DND-41 (cell line): Measurements from ENCODE around the gene MAP4K5.
"Not testable (repeated sequence)": the region's sequence is repeated elsewhere in the genome, so short reads cannot be mapped to it uniquely, and the experiment has no call there.

Experiments
- ATAC-seq: fragments of 200-7000 bp; cut with Tn5 transposase; 3 replicates; pipeline ENCODE4 v1.9.1; 2021; ENCODE audit warnings: low read depth; ENCODE audit not compliant: insufficient read depth
- DNase-seq: peaks from one replicate; pipeline ENCODE4 v3.0.0-alpha.2; 2020
- H2AFZ ChIP-seq: 2 replicates; pipeline ENCODE4 v1.6.0; 2012; ENCODE audit warnings: low read depth, low read length
- H3K27ac ChIP-seq: 2 replicates; pipeline ENCODE4 v1.5.1; 2012; ENCODE audit warnings: low read length, inconsistent platforms
- H3K27me3 ChIP-seq: fragments of 200-600 bp; sonication (generic); 2 replicates; pipeline ENCODE4 v1.6.0; 2012; ENCODE audit warnings: low read length, mild to moderate bottlenecking, inconsistent platforms; ENCODE audit not compliant: insufficient read depth, poor library complexity
- H3K36me3 ChIP-seq: 2 replicates; pipeline ENCODE4 v1.5.1; 2012; ENCODE audit warnings: low read length, inconsistent platforms; ENCODE audit not compliant: insufficient read depth
- H3K4me1 ChIP-seq: 2 replicates; pipeline ENCODE4 v1.5.1; 2012; ENCODE audit warnings: mild to moderate bottlenecking, low read length; ENCODE audit not compliant: insufficient read depth
- H3K4me2 ChIP-seq: 2 replicates; pipeline ENCODE4 v1.6.0; 2012; ENCODE audit warnings: mild to moderate bottlenecking, moderate library complexity, low read length, inconsistent platforms; ENCODE audit not compliant: insufficient read depth
- H3K4me3 ChIP-seq, 2 experiments: fragments of 200-600 bp in 1 of 2; shearing (Covaris generic) in 1 of 2; 2 replicates each; pipeline ENCODE4 v1.5.1; 2012 to 2016; ENCODE audit warnings: inconsistent platforms in 2 of 2, low read length in 2 of 2, mild to moderate bottlenecking in 2 of 2, low read depth in 1 of 2, moderate library complexity in 1 of 2
- H3K79me2 ChIP-seq: 2 replicates; pipeline ENCODE4 v1.6.0; 2012; ENCODE audit warnings: low read length, inconsistent platforms; ENCODE audit not compliant: insufficient read depth
- H3K9ac ChIP-seq: 2 replicates; pipeline ENCODE4 v1.6.0; 2012; ENCODE audit warnings: low read depth, mild to moderate bottlenecking, inconsistent platforms, low read length, moderate library complexity
- H3K9me3 ChIP-seq: 2 replicates; pipeline ENCODE4 v1.5.1; 2012; ENCODE audit warnings: low read length, moderate library complexity, mild to moderate bottlenecking, inconsistent platforms; ENCODE audit not compliant: insufficient read depth, severe bottlenecking
- H4K20me1 ChIP-seq: 2 replicates; pipeline ENCODE4 v1.6.0; 2012; ENCODE audit warnings: low read length; ENCODE audit not compliant: insufficient read depth
- CTCF ChIP-seq: IDR thresholded peaks from 2 replicates; pipeline ENCODE4 v1.5.1; 2012; ENCODE audit warnings: borderline replicate concordance, low read length, moderate library complexity, mild to moderate bottlenecking; ENCODE audit not compliant: poor library complexity, severe bottlenecking; ENCODE audit errors: extremely low read depth
- EZH2 ChIP-seq: IDR thresholded peaks from 3 replicates; pipeline ENCODE4 v1.6.1; 2012; ENCODE audit warnings: borderline replicate concordance, low read depth, mild to moderate bottlenecking, moderate library complexity, low read length, inconsistent platforms; ENCODE audit not compliant: severe bottlenecking

MAP4K5 gene

GRCh38 chr14:50560931-50561285 is 28.5 kb upstream of the MAP4K5 start:
- peak overlapping the region; percentile 58 for H3K9ac ChIP-seq
- peak overlapping the region; percentile 65 for H3K27ac ChIP-seq

GRCh38 chr14:50559990-50560930 is 27.9 kb upstream of the MAP4K5 start, which contains the start of gene ATL1:
Gene ATL1, plus strand, starts transcription at chr14:50560145. Its CDS starts 121 bp downstream, at chr14:50560266.
- H3K27ac ChIP-seq = peak within 1 kb of the TSS; percentile 65

More at GRCh38 chr14:50560931-50561285, 28.5 kb upstream of the MAP4K5 start:
- Histone ChIP-seq H2AFZ (peak overlapping the region; percentile 86), H3K79me2 (no peaks in the 10 kb centered on the region), H3K4me1 (peaks cover 22% of the 10 kb centered on the region), H3K9me3 (no peaks in the 10 kb centered on the region), H3K4me3 (peak overlapping the region; percentile 47 to 79; a peak in 3 of 4 replicates), H3K4me2 (peak overlapping the region; percentile 99), H4K20me1 (0 out of 2 replicates have a peak, but pooled peaks cover 3% of the 10 kb centered on the region), H3K36me3 (no peaks in the 10 kb centered on the region), H3K27me3 (peaks cover 31% of the 10 kb centered on the region)
- peak; percentile 69 for TF ChIP-seq EZH2
- no peak for TF ChIP-seq CTCF
- ATAC-seq (peak; percentile 42), DNase-seq (peak; percentile 66)

GRCh38 chr14:50552796-50553195 is 20.4 kb upstream of the MAP4K5 start:
- not testable (repeated sequence) for H3K9me3 ChIP-seq, H3K4me2 ChIP-seq, H4K20me1 ChIP-seq, H3K27ac ChIP-seq, H2AFZ ChIP-seq, H3K4me3 ChIP-seq, H3K27me3 ChIP-seq, H3K9ac ChIP-seq, H3K36me3 ChIP-seq, H3K79me2 ChIP-seq
- peak; percentile 79 for ATAC-seq
- H3K4me1 ChIP-seq = peaks cover 13% of the 10 kb centered on the region
- peak; percentile 33 for DNase-seq

More at GRCh38 chr14:50559990-50560930, 27.9 kb upstream of the MAP4K5 start, which contains the start of gene ATL1:
- H3K9ac ChIP-seq = peak within 1 kb of the TSS; percentile 58
- 0 out of 2 replicates have a peak, but pooled peaks cover 3% of the 10 kb centered on the region for H4K20me1 ChIP-seq
- no peaks in the 10 kb centered on the region for H3K9me3 ChIP-seq
- peak within 1 kb of the TSS; percentile 86 for H2AFZ ChIP-seq
- ATAC-seq (peak; percentile 88), DNase-seq (peak; percentile 78)
- H3K4me3 ChIP-seq = peak within 1 kb of the TSS; percentile 47 to 79; a peak in 3 of 4 replicates
- H3K36me3 ChIP-seq = no peaks in the 10 kb centered on the region
- H3K79me2 ChIP-seq = no peaks in the 10 kb centered on the region
- H3K27me3 ChIP-seq = peaks cover 31% of the 10 kb centered on the region
- peak within 1 kb of the TSS; percentile 99 for H3K4me2 ChIP-seq
- TF ChIP-seq CTCF (no peak), EZH2 (peak; percentile 67)
- peaks cover 22% of the 10 kb centered on the region for H3K4me1 ChIP-seq

GRCh38 chr14:50551877-50552276 is 19.5 kb upstream of the MAP4K5 start:
- Histone ChIP-seq H3K9ac (no peak overlapping the region), H2AFZ (no peak overlapping the region), H3K9me3 (no peaks in the 10 kb centered on the region), H3K36me3 (no peaks in the 10 kb centered on the region), H4K20me1 (no peaks in the 10 kb centered on the region), H3K27me3 (no peaks in the 10 kb centered on the region), H3K79me2 (no peaks in the 10 kb centered on the region), H3K4me2 (no peak overlapping the region), H3K4me1 (peaks cover 13% of the 10 kb centered on the region), H3K27ac (no peak overlapping the region), H3K4me3 (no peak overlapping the region)
- TF ChIP-seq EZH2 (no peak), CTCF (no peak)
- DNase-seq = no peak
- ATAC-seq = no peak
